22Rv1 (cell line): Measurements from ENCODE around the gene CCL28.

Experiments used
- H3K27ac ChIP-seq: fragments of 450-650 bp; 2 replicates; pipeline ENCODE4 v1.5.1; 2017
- CTCF ChIP-seq: fragments of 450-650 bp; IDR thresholded peaks from 2 replicates; pipeline ENCODE4 v1.5.1; 2017; ENCODE audit warnings: mild to moderate bottlenecking
- ZFX ChIP-seq: fragments of 450-650 bp; IDR thresholded peaks from 2 replicates; pipeline ENCODE4 v1.6.1; 2017; ENCODE audit warnings: antibody characterized with exemption, borderline replicate concordance

Gene CCL28

GRCh38 chr5:43353668-43354067 is 58.5 kb downstream of the CCL28 start:
- TF ChIP-seq ZFX (no peak), CTCF (no peak)
- no peak overlapping the region for H3K27ac ChIP-seq

- TF ChIP-seq CTCF, result no peak
- no peak for TF ChIP-seq ZFX
- no peak overlapping the region for H3K27ac ChIP-seq
Measured at GRCh38 chr5:43352915-43353314, 59.3 kb downstream of the CCL28 start.

- no peak for TF ChIP-seq ZFX
- no peak for TF ChIP-seq CTCF
- H3K27ac ChIP-seq, result no peak overlapping the region
Measured at GRCh38 chr5:43352131-43352530, 60.1 kb downstream of the CCL28 start.

GRCh38 chr5:43348861-43349363 is 63.3 kb downstream of the CCL28 start:
- H3K27ac ChIP-seq, result no peak overlapping the region
- no peak for TF ChIP-seq ZFX
- TF ChIP-seq CTCF, result no peak

- H3K27ac ChIP-seq, result no peak overlapping the region
- TF ChIP-seq ZFX (no peak), CTCF (no peak)
Measured at GRCh38 chr5:43348207-43348606, 64.0 kb downstream of the CCL28 start.

- no peak overlapping the region for H3K27ac ChIP-seq
- TF ChIP-seq CTCF, result no peak
- no peak for TF ChIP-seq ZFX
Measured at GRCh38 chr5:43338862-43339261, 73.3 kb downstream of the CCL28 start.

GRCh38 chr5:43336159-43336558 is 76.0 kb downstream of the CCL28 start:
- no peak overlapping the region for H3K27ac ChIP-seq
- no peak for TF ChIP-seq ZFX
- no peak for TF ChIP-seq CTCF
